ENCODE measurements around the gene ARID1B.

ARID1B gene

DNA sequence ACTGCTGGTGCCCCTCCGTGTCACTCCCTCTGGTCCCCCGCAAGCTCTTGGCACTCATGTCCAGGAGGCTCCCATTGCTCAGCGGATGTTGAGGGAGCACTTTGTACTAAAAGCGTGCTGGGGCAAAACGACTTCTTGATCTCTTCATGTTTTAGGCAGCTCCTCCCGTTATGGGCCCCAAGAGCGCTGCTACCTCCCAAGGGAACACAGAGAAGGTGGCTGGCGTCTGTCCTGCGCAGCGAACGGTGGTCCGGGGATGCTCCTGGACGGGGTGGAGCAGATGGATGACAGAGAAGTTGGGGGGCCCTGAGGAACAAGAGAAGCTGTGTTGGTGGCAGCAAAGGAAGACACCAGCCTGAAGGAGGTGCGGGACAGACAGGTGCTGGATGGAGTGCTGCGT lies 446.3 kb downstream of the ARID1B start:
- no peaks in the 10 kb centered on the region for H3K27me3 ChIP-seq (replicated peaks; ENCODE audit: control insufficient read depth, insufficient read depth, low read length)
- no peaks in the 10 kb centered on the region for H3K36me3 ChIP-seq (ENCODE audit: control insufficient read depth, insufficient read depth, low read length, severe bottlenecking)
- H3K9me3 ChIP-seq (ENCODE audit: control insufficient read depth, low read length), result no peaks in the 10 kb centered on the region
- no peak for DNase-seq (ENCODE audit: low read depth)
- H3K9ac ChIP-seq (ENCODE audit: low read length), result no peak overlapping the region
- H3K4me1 ChIP-seq (ENCODE audit: control insufficient read depth, insufficient read depth, low read length), result peaks cover 56% of the 10 kb centered on the region
- no peak overlapping the region for H3K4me3 ChIP-seq (ENCODE audit: low read length)

DNA sequence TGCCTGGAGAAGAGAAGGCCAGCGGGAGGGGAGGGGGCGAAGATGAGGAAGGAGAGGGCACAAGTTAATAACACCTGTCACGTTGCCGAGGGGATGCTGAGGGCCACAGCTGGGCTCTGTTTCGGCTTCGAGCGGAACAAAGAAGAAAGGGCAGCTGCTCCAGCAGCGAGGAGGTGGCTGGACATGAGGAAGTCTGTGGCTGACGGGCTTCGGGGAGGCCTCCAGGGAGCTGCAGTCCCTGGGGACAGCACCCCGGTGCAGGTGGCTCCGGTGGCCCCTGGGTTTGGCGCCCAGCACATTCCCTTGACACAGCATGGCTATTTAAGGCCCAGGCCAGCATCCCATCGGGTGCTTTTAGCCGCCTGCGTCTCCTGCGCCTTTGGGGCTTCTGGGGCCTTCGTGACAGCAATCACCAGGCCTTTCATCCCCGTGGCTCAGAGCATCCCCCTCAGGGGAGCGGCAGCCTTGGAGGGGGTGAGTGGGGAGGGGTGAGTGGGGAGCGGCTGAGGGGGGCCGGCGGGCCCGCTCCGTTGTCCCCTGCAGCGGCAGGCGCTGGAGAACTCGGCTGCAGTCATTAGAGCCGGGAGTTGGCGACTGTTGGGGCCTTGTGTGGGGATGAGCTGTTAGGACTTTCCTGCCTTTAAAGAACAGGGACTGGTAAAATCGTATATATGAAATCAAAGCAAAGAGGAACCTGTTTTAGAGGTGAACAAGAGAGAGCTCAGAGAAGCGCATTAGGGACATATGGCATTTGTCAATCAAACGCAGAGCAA lies 447.2 kb downstream of the ARID1B start:
- no peaks in the 10 kb centered on the region for H3K27me3 ChIP-seq (replicated peaks; ENCODE audit: control insufficient read depth, insufficient read depth, low read length)
- no peaks in the 10 kb centered on the region for H3K9me3 ChIP-seq (ENCODE audit: control insufficient read depth, low read length)
- peaks cover 52% of the 10 kb centered on the region for H3K4me1 ChIP-seq (ENCODE audit: control insufficient read depth, insufficient read depth, low read length)
- DNase-seq (ENCODE audit: low read depth), result no peak
- no peak overlapping the region for H3K9ac ChIP-seq (ENCODE audit: low read length)
- no peaks in the 10 kb centered on the region for H3K36me3 ChIP-seq (ENCODE audit: control insufficient read depth, insufficient read depth, low read length, severe bottlenecking)
- H3K4me3 ChIP-seq (ENCODE audit: low read length), result no peak overlapping the region

DNA sequence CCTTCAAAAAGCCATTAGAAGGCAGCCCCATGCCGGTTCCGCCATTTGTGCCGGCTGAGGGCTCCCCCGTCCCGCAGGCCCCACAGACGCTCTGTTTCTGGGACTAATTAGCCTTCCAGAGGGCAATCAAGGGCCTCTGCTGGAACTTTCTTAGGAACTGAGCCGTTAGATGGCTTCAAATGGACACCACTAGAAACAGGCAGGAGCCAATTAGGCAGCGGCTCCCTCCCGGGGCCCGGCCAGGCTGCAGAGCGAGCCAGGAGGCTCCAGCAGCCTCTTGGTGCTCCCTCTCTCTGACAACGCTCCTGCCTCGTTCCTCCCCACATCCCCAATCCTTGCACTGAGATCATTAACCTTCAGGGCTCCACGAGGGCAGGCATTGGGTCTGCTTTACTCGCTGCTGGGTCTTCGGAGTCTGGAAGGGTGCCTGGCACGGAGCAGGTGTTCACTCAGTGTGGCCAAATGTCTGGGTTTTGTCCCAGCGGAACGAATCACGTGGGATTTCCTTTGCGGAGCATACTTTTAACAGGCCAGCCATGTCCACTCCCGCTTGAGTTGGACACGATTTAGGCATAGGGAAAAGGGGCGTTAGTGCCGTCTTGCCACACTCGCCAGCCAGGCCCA lies 447.9 kb downstream of the ARID1B start:
- Histone ChIP-seq H3K9me3 (ENCODE audit: control insufficient read depth, low read length) (no peaks in the 10 kb centered on the region), H3K4me3 (ENCODE audit: low read length) (no peak overlapping the region), H3K36me3 (ENCODE audit: control insufficient read depth, insufficient read depth, low read length, severe bottlenecking) (no peaks in the 10 kb centered on the region), H3K9ac (ENCODE audit: low read length) (peak overlapping the region; percentile 60), H3K4me1 (ENCODE audit: control insufficient read depth, insufficient read depth, low read length) (peaks cover 45% of the 10 kb centered on the region), H3K27me3 (replicated peaks; ENCODE audit: control insufficient read depth, insufficient read depth, low read length) (no peaks in the 10 kb centered on the region)
- no peak for DNase-seq (ENCODE audit: low read depth)

DNA sequence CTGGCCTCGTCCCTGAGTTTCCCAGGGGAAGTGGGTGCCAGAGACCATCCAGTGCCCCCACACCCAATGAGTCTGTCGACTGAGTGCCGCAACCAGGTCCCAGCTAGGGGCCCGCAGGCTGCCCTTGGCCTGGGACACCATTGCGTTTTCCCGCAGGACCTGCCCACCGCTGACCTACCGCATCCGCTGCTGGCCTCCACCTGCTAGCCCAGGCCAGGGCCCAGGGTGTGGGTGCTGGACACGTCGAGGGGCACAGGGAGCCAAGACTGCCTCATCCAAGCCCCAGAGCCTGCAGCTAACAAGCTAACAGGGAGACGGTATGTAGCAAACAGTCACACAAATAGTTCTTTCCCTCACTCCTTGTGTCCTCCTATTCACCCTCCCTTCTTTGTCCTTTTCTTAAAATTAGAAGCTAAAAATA lies 448.4 kb downstream of the ARID1B start:
- Histone ChIP-seq H3K4me3 (ENCODE audit: low read length) (no peak overlapping the region), H3K27me3 (replicated peaks; ENCODE audit: control insufficient read depth, insufficient read depth, low read length) (no peaks in the 10 kb centered on the region), H3K4me1 (ENCODE audit: control insufficient read depth, insufficient read depth, low read length) (peaks cover 40% of the 10 kb centered on the region), H3K9me3 (ENCODE audit: control insufficient read depth, low read length) (no peaks in the 10 kb centered on the region), H3K36me3 (ENCODE audit: control insufficient read depth, insufficient read depth, low read length, severe bottlenecking) (no peaks in the 10 kb centered on the region), H3K9ac (ENCODE audit: low read length) (peak overlapping the region; percentile 60)
- no peak for DNase-seq (ENCODE audit: low read depth)

DNA sequence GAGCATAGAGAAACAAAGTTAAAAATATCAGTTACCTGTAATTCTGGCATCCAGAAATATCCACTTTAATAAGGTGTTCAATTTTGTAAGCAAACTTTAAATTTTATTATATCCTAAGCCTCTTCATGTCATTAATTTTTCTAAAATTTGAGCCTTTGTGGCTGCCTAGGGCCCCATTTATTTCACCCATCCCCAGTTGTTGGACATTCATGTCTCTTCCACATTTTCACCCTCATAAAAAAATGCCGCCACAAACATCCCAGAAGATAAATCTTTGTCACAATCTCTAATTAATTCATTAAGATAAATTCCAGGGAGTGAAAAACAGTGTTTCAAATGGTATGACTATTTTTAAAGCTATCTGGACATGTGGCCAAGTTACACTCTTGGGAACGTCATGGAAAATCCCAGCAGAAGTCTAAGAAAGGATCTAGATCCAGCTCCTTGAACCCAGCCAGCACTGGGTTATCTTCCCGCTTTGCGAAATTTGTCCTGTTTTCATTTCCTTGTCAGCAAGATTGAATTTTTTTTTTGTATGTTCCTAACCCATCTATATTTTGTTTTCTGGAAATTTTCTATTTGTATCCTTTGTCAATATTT lies 448.9 kb downstream of the ARID1B start:
- peaks cover 36% of the 10 kb centered on the region for H3K4me1 ChIP-seq (ENCODE audit: control insufficient read depth, insufficient read depth, low read length)
- no peaks in the 10 kb centered on the region for H3K36me3 ChIP-seq (ENCODE audit: control insufficient read depth, insufficient read depth, low read length, severe bottlenecking)
- no peaks in the 10 kb centered on the region for H3K27me3 ChIP-seq (replicated peaks; ENCODE audit: control insufficient read depth, insufficient read depth, low read length)
- H3K9me3 ChIP-seq (ENCODE audit: control insufficient read depth, low read length), result no peaks in the 10 kb centered on the region
- peak; percentile 21 for DNase-seq (ENCODE audit: low read depth)
- peak overlapping the region; percentile 60 for H3K9ac ChIP-seq (ENCODE audit: low read length)
- no peak overlapping the region for H3K4me3 ChIP-seq (ENCODE audit: low read length)

DNA sequence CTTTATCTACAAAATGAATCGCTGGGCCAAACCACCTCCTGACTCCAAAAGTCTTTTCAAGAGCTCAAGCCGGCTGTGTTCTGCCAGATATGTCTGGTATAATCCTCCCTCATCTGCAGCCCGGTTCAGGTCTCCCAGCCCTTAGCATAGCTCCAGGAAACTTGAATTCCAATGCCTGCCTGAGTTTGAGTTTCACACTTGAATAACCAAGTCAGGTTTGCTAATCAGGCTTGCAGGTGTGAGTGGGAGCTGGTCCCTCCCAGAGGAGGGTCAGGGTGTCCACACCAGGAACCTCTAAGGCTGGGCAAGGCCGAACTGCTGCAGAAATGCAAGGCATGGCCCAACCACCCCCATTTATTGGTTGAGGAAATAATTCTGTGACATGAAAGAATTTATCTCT lies 449.6 kb downstream of the ARID1B start:
- Histone ChIP-seq H3K4me3 (ENCODE audit: low read length) (no peak overlapping the region), H3K9me3 (ENCODE audit: control insufficient read depth, low read length) (no peaks in the 10 kb centered on the region), H3K27me3 (replicated peaks; ENCODE audit: control insufficient read depth, insufficient read depth, low read length) (peaks cover 2% of the 10 kb centered on the region), H3K36me3 (ENCODE audit: control insufficient read depth, insufficient read depth, low read length, severe bottlenecking) (no peaks in the 10 kb centered on the region), H3K9ac (ENCODE audit: low read length) (peak overlapping the region; percentile 72), H3K4me1 (ENCODE audit: control insufficient read depth, insufficient read depth, low read length) (peaks cover 33% of the 10 kb centered on the region)
- DNase-seq (ENCODE audit: low read depth), result no peak

DNA sequence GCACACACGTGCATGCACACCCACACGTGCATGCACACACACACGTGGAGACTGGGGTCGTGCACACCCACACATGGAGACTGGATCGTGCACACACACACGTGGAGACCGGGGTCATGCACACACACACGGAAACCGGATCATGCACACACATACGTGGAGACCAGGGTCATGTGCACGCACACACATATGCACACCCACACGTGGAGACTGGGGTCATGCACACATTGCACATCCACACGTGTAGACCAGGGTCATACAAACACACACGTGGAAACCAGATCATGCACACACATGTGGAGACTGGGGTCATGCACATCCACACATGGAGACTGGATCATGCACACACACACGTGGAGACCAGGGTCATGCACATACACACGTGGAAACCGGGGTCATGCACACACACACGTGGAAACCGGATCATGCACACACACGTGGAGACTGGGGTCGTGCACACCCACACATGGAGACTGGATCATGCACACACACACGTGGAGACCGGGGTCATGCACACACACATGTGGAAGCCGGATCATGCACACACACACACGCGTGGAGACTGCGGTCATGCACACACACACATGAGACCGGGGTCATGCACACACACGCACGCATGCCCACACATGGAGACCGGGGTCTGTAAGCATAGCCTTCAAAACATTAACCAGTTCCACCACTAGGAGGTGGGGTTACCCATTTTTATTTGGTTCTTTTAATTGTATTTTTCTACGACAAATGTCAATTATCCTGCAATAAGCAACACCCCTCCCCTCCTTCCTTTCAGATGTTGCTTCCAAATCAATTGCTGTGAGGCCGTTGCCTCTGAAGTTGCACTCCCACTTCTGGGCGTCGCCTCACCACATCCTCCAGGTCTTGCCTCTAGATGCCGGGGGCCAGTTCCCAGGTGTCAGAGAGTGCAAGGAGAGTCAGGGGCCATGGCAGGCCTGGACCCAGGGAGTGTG lies 450.3 kb downstream of the ARID1B start:
- H3K36me3 ChIP-seq (ENCODE audit: control insufficient read depth, insufficient read depth, low read length, severe bottlenecking), result no peaks in the 10 kb centered on the region
- peaks cover 6% of the 10 kb centered on the region for H3K27me3 ChIP-seq (replicated peaks; ENCODE audit: control insufficient read depth, insufficient read depth, low read length)
- H3K9me3 ChIP-seq (ENCODE audit: control insufficient read depth, low read length), result no peaks in the 10 kb centered on the region
- no peak overlapping the region for H3K9ac ChIP-seq (ENCODE audit: low read length)
- peaks cover 36% of the 10 kb centered on the region for H3K4me1 ChIP-seq (ENCODE audit: control insufficient read depth, insufficient read depth, low read length)
- H3K4me3 ChIP-seq (ENCODE audit: low read length), result no peak overlapping the region
- DNase-seq (ENCODE audit: low read depth), result peak; percentile 24

DNA sequence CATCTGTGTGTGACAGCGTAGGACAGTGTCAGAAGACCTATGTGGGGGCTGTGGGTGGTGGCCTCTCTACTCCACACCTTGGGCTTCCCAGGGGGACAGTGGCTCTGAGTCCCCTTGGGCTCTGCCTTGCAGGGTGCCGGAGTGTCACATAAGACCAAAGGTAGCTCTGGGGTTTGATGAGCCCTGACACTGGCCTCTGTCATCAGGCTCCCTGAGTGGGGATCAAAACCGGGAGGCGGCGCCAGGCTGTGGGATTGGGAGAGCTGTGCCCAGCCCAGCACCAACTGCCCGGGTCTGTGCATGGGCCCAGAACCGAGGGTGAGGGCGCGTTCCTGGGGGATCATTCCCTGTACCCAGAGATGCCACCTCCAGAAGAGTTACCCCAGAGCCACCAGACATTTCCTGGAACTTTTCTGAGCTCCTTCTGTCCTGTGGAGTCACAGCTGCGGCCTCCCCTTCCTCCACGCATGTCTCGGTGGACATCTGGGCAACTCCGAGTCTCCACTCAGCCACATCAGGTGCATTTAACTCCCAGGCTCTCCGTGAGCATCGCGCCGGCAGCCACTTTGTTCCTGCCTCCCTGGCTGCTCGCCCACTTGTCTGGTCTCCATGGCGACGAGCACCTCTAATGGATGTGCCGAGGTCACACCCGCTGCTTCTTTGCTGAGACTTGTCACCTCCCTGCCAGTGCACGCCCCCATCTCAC lies 451.4 kb downstream of the ARID1B start:
- H3K4me1 ChIP-seq (ENCODE audit: control insufficient read depth, insufficient read depth, low read length), result peaks cover 38% of the 10 kb centered on the region
- no peak for DNase-seq (ENCODE audit: low read depth)
- no peak overlapping the region for H3K4me3 ChIP-seq (ENCODE audit: low read length)
- H3K9me3 ChIP-seq (ENCODE audit: control insufficient read depth, low read length), result no peaks in the 10 kb centered on the region
- H3K9ac ChIP-seq (ENCODE audit: low read length), result no peak overlapping the region
- H3K27me3 ChIP-seq (replicated peaks; ENCODE audit: control insufficient read depth, insufficient read depth, low read length), result peaks cover 6% of the 10 kb centered on the region
- no peaks in the 10 kb centered on the region for H3K36me3 ChIP-seq (ENCODE audit: control insufficient read depth, insufficient read depth, low read length, severe bottlenecking)

DNA sequence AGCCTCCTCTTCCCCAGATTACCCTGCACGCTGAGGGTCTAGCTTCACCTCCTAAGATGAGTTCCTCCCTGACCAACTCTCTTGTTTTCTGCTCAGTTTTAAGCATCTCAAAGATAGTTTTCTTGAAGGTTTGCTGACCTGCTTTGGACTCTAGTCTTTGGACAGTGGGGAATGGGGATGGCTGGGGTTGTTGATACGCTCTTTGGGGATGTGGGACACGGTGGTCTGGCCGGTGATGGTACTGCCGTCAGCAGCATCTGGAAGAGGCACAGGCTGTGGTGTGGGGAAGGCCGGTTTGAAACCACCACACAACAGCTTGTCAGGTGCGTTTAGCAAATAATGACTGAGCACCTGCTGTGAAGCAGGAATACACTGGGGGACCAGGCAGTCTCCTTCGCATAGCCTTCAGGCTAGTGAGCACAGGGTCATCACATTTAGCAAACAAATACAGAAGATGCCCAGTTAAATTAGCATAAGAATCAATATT lies 452.0 kb downstream of the ARID1B start:
- H3K4me3 ChIP-seq (ENCODE audit: low read length), result no peak overlapping the region
- no peaks in the 10 kb centered on the region for H3K9me3 ChIP-seq (ENCODE audit: control insufficient read depth, low read length)
- no peaks in the 10 kb centered on the region for H3K36me3 ChIP-seq (ENCODE audit: control insufficient read depth, insufficient read depth, low read length, severe bottlenecking)
- no peak overlapping the region for H3K9ac ChIP-seq (ENCODE audit: low read length)
- H3K27me3 ChIP-seq (replicated peaks; ENCODE audit: control insufficient read depth, insufficient read depth, low read length), result peaks cover 6% of the 10 kb centered on the region
- DNase-seq (ENCODE audit: low read depth), result no peak
- H3K4me1 ChIP-seq (ENCODE audit: control insufficient read depth, insufficient read depth, low read length), result peaks cover 38% of the 10 kb centered on the region

DNA sequence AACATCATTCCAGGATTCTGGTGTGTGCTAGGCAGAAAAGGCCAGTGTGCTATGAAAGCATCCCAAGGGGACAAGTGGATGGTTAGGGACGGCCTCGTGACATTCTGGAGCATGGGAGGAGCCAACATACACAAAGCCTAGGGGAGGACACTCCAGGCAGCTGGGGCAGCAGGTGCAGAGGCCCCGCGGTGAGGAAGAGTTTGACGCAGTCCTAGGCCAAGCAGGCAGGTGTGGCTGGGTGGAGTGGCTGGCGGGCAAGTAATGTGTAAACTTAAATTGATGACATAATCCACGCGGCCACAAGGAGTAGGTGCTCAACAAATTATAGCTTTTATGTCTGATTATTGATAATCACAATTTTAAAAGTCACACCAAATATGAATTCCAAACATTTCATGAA lies 452.5 kb downstream of the ARID1B start:
- H3K4me3 ChIP-seq (ENCODE audit: low read length), result no peak overlapping the region
- H3K27me3 ChIP-seq (replicated peaks; ENCODE audit: control insufficient read depth, insufficient read depth, low read length), result peaks cover 6% of the 10 kb centered on the region
- no peak overlapping the region for H3K9ac ChIP-seq (ENCODE audit: low read length)
- DNase-seq (ENCODE audit: low read depth), result no peak
- peaks cover 38% of the 10 kb centered on the region for H3K4me1 ChIP-seq (ENCODE audit: control insufficient read depth, insufficient read depth, low read length)
- H3K36me3 ChIP-seq (ENCODE audit: control insufficient read depth, insufficient read depth, low read length, severe bottlenecking), result no peaks in the 10 kb centered on the region
- no peaks in the 10 kb centered on the region for H3K9me3 ChIP-seq (ENCODE audit: control insufficient read depth, low read length)
